HCT116 (cell line): Measurements from ENCODE around the gene HDAC7. TPM values are rescaled to one million over a fixed set of nuclear protein-coding genes. Genes with fewer than 3 reads are reported as not detected.

Experiments used
- ATAC-seq: fragments of 200-7000 bp; cut with Tn5 transposase; 2 replicates; pipeline ENCODE4 v1.9.1; 2020; ENCODE audit warnings: mild to moderate bottlenecking, moderate library complexity
- BruUV-seq: library from RNA; stranded (reverse); fragments of 400-500 nt; replicated peaks from 2 replicates; lab custom pipeline; 2021; lab: Mats Ljungman, UMichigan
- CTCF ChIA-PET: fragments of 300-600 bp; sonication (Branson Sonifier 250); formaldehyde crosslinking; loops from one replicate; lab custom pipeline; 2021; ENCODE audit warnings: antibody characterized with exemption; lab: Charles Lee
- POLR2A ChIA-PET: fragments of 300-600, 350-600 bp; sonication (Branson Sonifier 250); formaldehyde crosslinking; loops from one replicate; lab custom pipeline; 2021; ENCODE audit warnings: antibody characterized with exemption; lab: Charles Lee
- RAD21 ChIA-PET, 2 experiments: fragments of 300-600 bp; sonication (Branson Sonifier 250); formaldehyde crosslinking; loops; one replicate each; lab custom pipeline; 2023; ENCODE audit warnings: low total read pairs in 2 of 2; ENCODE audit not compliant: uncharacterized antibody in 2 of 2, unreplicated experiment in 2 of 2, low non-redundant PET in 1 of 2; lab: Charles Lee
- DNase-seq: peaks from one replicate; pipeline ENCODE4 v3.0.0-alpha.2; 2010; ENCODE audit warnings: low read depth, low spot score
- H2AFZ ChIP-seq: fragments of 200-600 bp; shearing (Covaris generic), sonication (generic); 2 replicates; pipeline ENCODE4 v1.6.1; 2017; ENCODE audit warnings: low read depth, mixed run types, mixed read lengths, antibody characterized with exemption, low read length; ENCODE audit not compliant: poor library complexity, severe bottlenecking
- H3K27ac ChIP-seq: 2 replicates; pipeline ENCODE4 v1.5.1; 2012; ENCODE audit warnings: low read depth, low read length
- H3K27me3 ChIP-seq: fragments of 200-600 bp; sonication (generic); 2 replicates; pipeline ENCODE4 v1.6.1; 2016; ENCODE audit warnings: mixed run types, low read length, mixed read lengths; ENCODE audit not compliant: insufficient read depth
- H3K36me3 ChIP-seq, 2 experiments: fragments of 200-500 bp in 1 of 2; fragments of 200-600 bp in 1 of 2; sonication (Bioruptor generic) in 1 of 2; sonication (generic) in 1 of 2; 2 replicates each; pipeline versions ENCODE4 v1.5.1 to v1.6.1; 2014 to 2016; ENCODE audit warnings: low read length in 2 of 2, inconsistent platforms in 1 of 2, mixed read lengths in 1 of 2, mixed run types in 1 of 2; ENCODE audit not compliant: insufficient read depth in 2 of 2, control insufficient read depth in 1 of 2
- H3K4me1 ChIP-seq, 2 experiments: fragments of 200-600 bp in 1 of 2; sonication (generic) in 1 of 2; 2 replicates each; pipeline versions ENCODE4 v1.5.1 to v1.6.1; 2012 to 2017; ENCODE audit warnings: low read length in 2 of 2, inconsistent platforms in 1 of 2, mild to moderate bottlenecking in 1 of 2, mixed read lengths in 1 of 2, mixed run types in 1 of 2, moderate library complexity in 1 of 2; ENCODE audit not compliant: insufficient read depth in 2 of 2, control insufficient read depth in 1 of 2
- H3K4me2 ChIP-seq: fragments of 200-600 bp; sonication (generic); 2 replicates; pipeline ENCODE4 v1.6.1; 2017; ENCODE audit warnings: mixed run types, low read length, mixed read lengths
- H3K4me3 ChIP-seq, 2 experiments: fragments of 200-600 bp in 1 of 2; sonication (generic) in 1 of 2; replicated peaks in 1 of 2; 2 replicates each; pipeline ENCODE4 v1.5.1; 2011 to 2016; ENCODE audit warnings: low read length in 2 of 2, control low read depth in 1 of 2, low read depth in 1 of 2, mild to moderate bottlenecking in 1 of 2, mixed read lengths in 1 of 2, mixed run types in 1 of 2
- H3K79me2 ChIP-seq: fragments of 200-600 bp; sonication (generic); 2 replicates; pipeline ENCODE4 v1.6.1; 2017; ENCODE audit warnings: mild to moderate bottlenecking, mixed run types, low read length, moderate library complexity, mixed read lengths; ENCODE audit not compliant: insufficient read depth
- H3K9ac ChIP-seq: fragments of 200-600 bp; sonication (generic); 2 replicates; pipeline ENCODE4 v1.6.1; 2016; ENCODE audit warnings: low read length, mixed read lengths
- H3K9me2 ChIP-seq: fragments of 200-600 bp; sonication (generic), shearing (Covaris generic); 2 replicates; pipeline ENCODE4 v1.6.1; 2017; ENCODE audit warnings: mixed run types, mild to moderate bottlenecking, moderate library complexity; ENCODE audit not compliant: insufficient read depth
- H3K9me3 ChIP-seq, 2 experiments: fragments of 200-500 bp in 1 of 2; fragments of 200-600 bp in 1 of 2; sonication (Bioruptor generic) in 1 of 2; sonication (generic) in 1 of 2; 2 replicates each; pipeline ENCODE4 v1.6.1; 2014 to 2017; ENCODE audit warnings: low read length in 2 of 2, mixed read lengths in 2 of 2, inconsistent platforms in 1 of 2, low read depth in 1 of 2, mild to moderate bottlenecking in 1 of 2, mixed run types in 1 of 2, moderate library complexity in 1 of 2; ENCODE audit not compliant: control insufficient read depth in 1 of 2, insufficient read depth in 1 of 2
- H4K20me1 ChIP-seq: fragments of 200-600 bp; sonication (generic), shearing (Covaris generic); 2 replicates; pipeline ENCODE4 v1.6.1; 2017; ENCODE audit warnings: mixed run types, mild to moderate bottlenecking, moderate library complexity; ENCODE audit not compliant: insufficient read depth
- CEBPB ChIP-seq: IDR thresholded peaks from 2 replicates; pipeline ENCODE4 v1.6.1; 2012; ENCODE audit warnings: low read depth
- EGR1 ChIP-seq: IDR thresholded peaks from 2 replicates; pipeline ENCODE4 v1.6.1; 2012; ENCODE audit warnings: low read depth
- EZH2 ChIP-seq: fragments of 200-600 bp; sonication (generic); IDR thresholded peaks from 2 replicates; pipeline ENCODE4 v1.6.1; 2017; ENCODE audit warnings: antibody characterized with exemption, mixed run types
- EZH2phosphoT487 ChIP-seq: fragments of 200-600 bp; IDR thresholded peaks from 2 replicates; pipeline ENCODE4 v1.6.1; 2018; ENCODE audit warnings: antibody characterized with exemption, borderline replicate concordance
- RAD21 ChIP-seq: IDR thresholded peaks from 2 replicates; pipeline ENCODE4 v1.6.1; 2012; ENCODE audit warnings: low read depth, mild to moderate bottlenecking
- TCF7L2 ChIP-seq: IDR thresholded peaks from 2 replicates; pipeline ENCODE4 v1.7.0; 2011; ENCODE audit warnings: borderline replicate concordance, inconsistent platforms; ENCODE audit not compliant: insufficient read depth, insufficient read length; ENCODE audit errors: extremely low read depth
- YY1 ChIP-seq: IDR thresholded peaks from 2 replicates; pipeline ENCODE4 v1.6.1; 2011; ENCODE audit warnings: low read length, low read depth, moderate library complexity, mild to moderate bottlenecking; ENCODE audit not compliant: insufficient replicate concordance; ENCODE audit errors: extremely low read depth
- ZFX ChIP-seq: fragments of 450-650 bp; IDR thresholded peaks from 2 replicates; pipeline ENCODE4 v1.6.1; 2017
- intact Hi-C: fragments of 100-400 bp; cut with micrococcal nuclease; formaldehyde crosslinking; loops from 2 replicates; pipeline ENCODE4 v1.10.0; 2022
- total RNA-seq: library from RNA; stranded (reverse); gene quantifications from one replicate; pipeline ENCODE4 v1.2.1, GENCODE V29; 2021; ENCODE audit not compliant: unreplicated experiment
- TF ChIP-seq, protein P1 (sequence below): IDR thresholded peaks from 2 replicates; pipeline ENCODE4 v1.6.1; 2012
- TF ChIP-seq, protein P2 (sequence below): IDR thresholded peaks from 2 replicates; pipeline ENCODE4 v1.6.1; 2011; ENCODE audit warnings: mild to moderate bottlenecking, low read length, moderate library complexity; ENCODE audit not compliant: insufficient replicate concordance; ENCODE audit errors: extremely low read depth
- TF ChIP-seq, protein P3 (sequence below): IDR thresholded peaks from 2 replicates; pipeline ENCODE4 v1.6.1; 2012
- TF ChIP-seq, protein P4 (sequence below): IDR thresholded peaks from 2 replicates; pipeline ENCODE4 v1.6.1; 2012; ENCODE audit warnings: low read depth

The HDAC7 gene
- total RNA-seq, 1 experiment from 2014 or later = 38.1 TPM

DNA sequence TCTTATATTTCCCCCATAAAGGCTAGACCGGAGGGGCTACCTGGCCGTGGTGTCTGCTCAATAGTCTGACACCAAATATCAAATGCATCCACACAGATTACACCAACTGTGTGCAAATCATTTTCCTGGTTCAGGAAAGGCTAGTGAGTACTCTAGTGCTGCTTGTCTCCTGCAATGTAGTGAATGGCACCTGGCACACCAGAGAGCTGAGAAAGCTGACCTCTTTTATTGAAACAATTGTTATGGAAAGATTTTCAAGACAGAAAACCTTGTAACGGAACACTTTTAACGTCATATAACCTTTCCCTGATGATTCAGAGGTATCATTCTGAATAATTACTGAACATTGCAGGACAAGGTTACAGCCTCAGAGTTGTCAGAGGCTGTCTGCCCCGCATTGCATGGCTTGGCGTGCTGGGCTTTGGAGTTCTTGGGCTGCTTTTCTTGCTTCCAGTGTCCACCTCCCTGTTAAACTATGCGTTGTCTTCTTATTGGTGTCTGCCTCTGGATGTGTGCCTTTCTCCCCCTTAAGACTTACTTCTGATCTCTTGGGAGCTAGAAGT lies 40.7 kb upstream of the HDAC7 start:
- no TSS peak for BruUV-seq
- POLR2A ChIA-PET = no interaction called here
- H3K4me3 ChIP-seq = no peak overlapping the region
- TF ChIP-seq, protein P1, sequence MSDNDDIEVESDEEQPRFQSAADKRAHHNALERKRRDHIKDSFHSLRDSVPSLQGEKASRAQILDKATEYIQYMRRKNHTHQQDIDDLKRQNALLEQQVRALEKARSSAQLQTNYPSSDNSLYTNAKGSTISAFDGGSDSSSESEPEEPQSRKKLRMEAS = no peak
- TF ChIP-seq RAD21 = no peak
- TF ChIP-seq YY1 = no peak
- TF ChIP-seq EZH2 = no peak
- no peak for TF ChIP-seq ZFX
- TF ChIP-seq CEBPB = no peak
- TF ChIP-seq, protein P2, sequence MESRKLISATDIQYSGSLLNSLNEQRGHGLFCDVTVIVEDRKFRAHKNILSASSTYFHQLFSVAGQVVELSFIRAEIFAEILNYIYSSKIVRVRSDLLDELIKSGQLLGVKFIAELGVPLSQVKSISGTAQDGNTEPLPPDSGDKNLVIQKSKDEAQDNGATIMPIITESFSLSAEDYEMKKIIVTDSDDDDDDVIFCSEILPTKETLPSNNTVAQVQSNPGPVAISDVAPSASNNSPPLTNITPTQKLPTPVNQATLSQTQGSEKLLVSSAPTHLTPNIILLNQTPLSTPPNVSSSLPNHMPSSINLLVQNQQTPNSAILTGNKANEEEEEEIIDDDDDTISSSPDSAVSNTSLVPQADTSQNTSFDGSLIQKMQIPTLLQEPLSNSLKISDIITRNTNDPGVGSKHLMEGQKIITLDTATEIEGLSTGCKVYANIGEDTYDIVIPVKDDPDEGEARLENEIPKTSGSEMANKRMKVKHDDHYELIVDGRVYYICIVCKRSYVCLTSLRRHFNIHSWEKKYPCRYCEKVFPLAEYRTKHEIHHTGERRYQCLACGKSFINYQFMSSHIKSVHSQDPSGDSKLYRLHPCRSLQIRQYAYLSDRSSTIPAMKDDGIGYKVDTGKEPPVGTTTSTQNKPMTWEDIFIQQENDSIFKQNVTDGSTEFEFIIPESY = no peak
- TF ChIP-seq, protein P3, sequence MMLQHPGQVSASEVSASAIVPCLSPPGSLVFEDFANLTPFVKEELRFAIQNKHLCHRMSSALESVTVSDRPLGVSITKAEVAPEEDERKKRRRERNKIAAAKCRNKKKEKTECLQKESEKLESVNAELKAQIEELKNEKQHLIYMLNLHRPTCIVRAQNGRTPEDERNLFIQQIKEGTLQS = no peak
- no peak for TF ChIP-seq EGR1
- TF ChIP-seq EZH2phosphoT487 = no peak
- TF ChIP-seq, protein P4, sequence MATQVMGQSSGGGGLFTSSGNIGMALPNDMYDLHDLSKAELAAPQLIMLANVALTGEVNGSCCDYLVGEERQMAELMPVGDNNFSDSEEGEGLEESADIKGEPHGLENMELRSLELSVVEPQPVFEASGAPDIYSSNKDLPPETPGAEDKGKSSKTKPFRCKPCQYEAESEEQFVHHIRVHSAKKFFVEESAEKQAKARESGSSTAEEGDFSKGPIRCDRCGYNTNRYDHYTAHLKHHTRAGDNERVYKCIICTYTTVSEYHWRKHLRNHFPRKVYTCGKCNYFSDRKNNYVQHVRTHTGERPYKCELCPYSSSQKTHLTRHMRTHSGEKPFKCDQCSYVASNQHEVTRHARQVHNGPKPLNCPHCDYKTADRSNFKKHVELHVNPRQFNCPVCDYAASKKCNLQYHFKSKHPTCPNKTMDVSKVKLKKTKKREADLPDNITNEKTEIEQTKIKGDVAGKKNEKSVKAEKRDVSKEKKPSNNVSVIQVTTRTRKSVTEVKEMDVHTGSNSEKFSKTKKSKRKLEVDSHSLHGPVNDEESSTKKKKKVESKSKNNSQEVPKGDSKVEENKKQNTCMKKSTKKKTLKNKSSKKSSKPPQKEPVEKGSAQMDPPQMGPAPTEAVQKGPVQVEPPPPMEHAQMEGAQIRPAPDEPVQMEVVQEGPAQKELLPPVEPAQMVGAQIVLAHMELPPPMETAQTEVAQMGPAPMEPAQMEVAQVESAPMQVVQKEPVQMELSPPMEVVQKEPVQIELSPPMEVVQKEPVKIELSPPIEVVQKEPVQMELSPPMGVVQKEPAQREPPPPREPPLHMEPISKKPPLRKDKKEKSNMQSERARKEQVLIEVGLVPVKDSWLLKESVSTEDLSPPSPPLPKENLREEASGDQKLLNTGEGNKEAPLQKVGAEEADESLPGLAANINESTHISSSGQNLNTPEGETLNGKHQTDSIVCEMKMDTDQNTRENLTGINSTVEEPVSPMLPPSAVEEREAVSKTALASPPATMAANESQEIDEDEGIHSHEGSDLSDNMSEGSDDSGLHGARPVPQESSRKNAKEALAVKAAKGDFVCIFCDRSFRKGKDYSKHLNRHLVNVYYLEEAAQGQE = no peak
- TF ChIP-seq TCF7L2 = no peak
- H3K4me1 ChIP-seq = peaks cover 11 to 27% of the 10 kb centered on the region in 2 experiments
- intact Hi-C loops = no loop called here
- H3K4me2 ChIP-seq = no peak overlapping the region
- no peak overlapping the region for H2AFZ ChIP-seq
- no peak for DNase-seq
- H3K36me3 ChIP-seq = no peaks in the 10 kb centered on the region
- no peaks in the 10 kb centered on the region for H4K20me1 ChIP-seq
- no peaks in the 10 kb centered on the region for H3K27me3 ChIP-seq
- no peak for ATAC-seq
- no peak overlapping the region for H3K9ac ChIP-seq
- H3K9me3 ChIP-seq = no peaks in the 10 kb centered on the region
- H3K9me2 ChIP-seq = no peaks in the 10 kb centered on the region
- RAD21 ChIA-PET = no interaction called here
- H3K79me2 ChIP-seq = no peaks in the 10 kb centered on the region
- CTCF ChIA-PET = no interaction called here
- H3K27ac ChIP-seq = no peak overlapping the region
